PFSK-1 (cell line): Measurements from ENCODE around the gene FUNDC1. TPM values are rescaled to one million over a fixed set of nuclear protein-coding genes. Genes with fewer than 3 reads are reported as not detected.

ENCODE experiments used
- FOXP2 ChIP-seq: optimal IDR thresholded peaks from 2 replicates; pipeline ENCODE3; 2011; ENCODE audit warnings: borderline replicate concordance, control low read depth, inconsistent platforms; ENCODE audit not compliant: insufficient read depth; ENCODE audit errors: extremely low read length, extremely low read depth
- POLR2AphosphoS5 ChIP-seq: IDR thresholded peaks from 2 replicates; pipeline ENCODE4 v1.6.1; 2012; ENCODE audit warnings: low read depth, mild to moderate bottlenecking, control low read depth, low read length, moderate library complexity
- SIN3A ChIP-seq: IDR thresholded peaks from 2 replicates; pipeline ENCODE4 v1.6.1; 2012; ENCODE audit warnings: mild to moderate bottlenecking, low read length, moderate library complexity, borderline replicate concordance; ENCODE audit not compliant: insufficient read depth
- TAF1 ChIP-seq: IDR thresholded peaks from 2 replicates; pipeline ENCODE4 v1.6.1; 2012; ENCODE audit warnings: low read length, control low read depth, borderline replicate concordance; ENCODE audit not compliant: insufficient read depth
- polyA plus RNA-seq: library from polyadenylated mRNA; unstranded; fragments of >200 nt; gene quantifications from one replicate; pipeline ENCODE4 v1.2.1, GENCODE V29; 2012; ENCODE audit warnings: low read depth, missing spikeins; ENCODE audit not compliant: insufficient read length
- TF ChIP-seq, protein P1 (sequence below), 2 experiments: IDR thresholded peaks; 2 replicates each; pipeline versions ENCODE4 v1.6.1 to v1.8.0; 2011 to 2012; ENCODE audit warnings: low read depth in 2 of 2, low read length in 2 of 2, control low read depth in 1 of 2, inconsistent platforms in 1 of 2, mild to moderate bottlenecking in 1 of 2, moderate library complexity in 1 of 2; ENCODE audit not compliant: insufficient read depth in 1 of 2

FUNDC1 gene, protein sequence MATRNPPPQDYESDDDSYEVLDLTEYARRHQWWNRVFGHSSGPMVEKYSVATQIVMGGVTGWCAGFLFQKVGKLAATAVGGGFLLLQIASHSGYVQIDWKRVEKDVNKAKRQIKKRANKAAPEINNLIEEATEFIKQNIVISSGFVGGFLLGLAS
- 4.6 TPM for polyA plus RNA-seq

DNA sequence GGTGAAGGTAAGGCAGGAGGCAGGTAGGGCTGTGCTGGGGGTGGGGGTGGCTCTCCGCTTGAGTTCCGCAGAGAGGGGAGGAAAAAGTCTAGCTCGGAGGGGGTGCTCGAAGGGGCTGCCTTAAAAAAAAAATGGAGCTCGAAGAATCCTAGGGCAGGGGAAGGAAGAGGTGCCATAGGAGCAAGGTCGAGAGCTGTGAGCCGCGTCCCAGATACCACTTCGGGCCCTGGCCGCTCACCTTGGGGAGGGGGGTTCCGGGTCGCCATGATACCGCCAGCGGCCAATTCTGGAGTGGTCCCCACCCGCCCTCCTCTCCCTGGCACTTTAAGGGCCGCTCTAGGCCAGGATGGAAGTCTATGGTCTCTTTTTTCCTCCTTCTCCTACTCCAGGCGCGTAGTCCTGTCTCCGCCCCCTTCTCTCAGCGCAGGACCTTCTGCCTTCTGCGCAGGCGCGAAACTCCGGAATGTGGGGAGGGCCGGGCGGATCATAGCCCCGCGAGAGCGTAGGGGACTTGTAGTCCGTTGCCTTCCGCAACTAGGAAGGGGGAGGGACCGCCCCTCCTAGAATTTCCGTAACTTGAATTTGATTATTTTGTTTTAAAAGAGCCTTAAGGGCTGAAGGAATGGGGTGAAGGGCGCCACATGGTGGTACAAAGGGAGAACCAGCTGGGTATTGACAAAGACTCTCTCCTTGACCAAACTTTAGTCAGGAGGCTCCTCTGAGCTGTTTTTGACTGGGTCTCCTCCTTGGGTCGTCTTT, at the start of gene FUNDC1:
FUNDC1 (minus strand) TSS at position 293 of the 759 bp plus-strand sequence; CDS start at position 266, 27 bp downstream.
- TF ChIP-seq SIN3A (no peak), TAF1 (peak; percentile 60; the same call in 1 of the 2 replicates), POLR2AphosphoS5 (peak; percentile 53)

DNA sequence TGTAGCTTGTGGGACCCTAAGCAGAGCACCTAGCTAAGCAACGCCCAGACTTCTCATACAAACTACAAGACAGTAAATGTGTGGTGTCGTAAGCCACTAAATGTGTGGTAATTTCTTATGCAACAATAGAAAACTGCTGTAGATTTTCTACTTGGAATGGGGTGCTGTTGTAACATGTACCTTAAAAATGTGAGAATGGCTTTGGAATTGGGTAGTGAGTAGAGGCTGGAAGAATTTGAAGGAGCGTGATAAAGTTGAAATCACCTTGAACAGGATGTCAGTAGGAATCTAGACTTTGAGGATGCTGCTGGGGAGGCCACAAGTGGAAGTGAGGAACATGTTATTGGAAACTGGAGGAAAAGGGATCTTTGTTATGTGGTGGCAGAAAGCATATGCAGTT, 43.2 kb upstream of the FUNDC1 start:
- TF ChIP-seq SIN3A (no peak), FOXP2 (no peak), POLR2AphosphoS5 (no peak), TAF1 (no peak)
- TF ChIP-seq, protein P1, sequence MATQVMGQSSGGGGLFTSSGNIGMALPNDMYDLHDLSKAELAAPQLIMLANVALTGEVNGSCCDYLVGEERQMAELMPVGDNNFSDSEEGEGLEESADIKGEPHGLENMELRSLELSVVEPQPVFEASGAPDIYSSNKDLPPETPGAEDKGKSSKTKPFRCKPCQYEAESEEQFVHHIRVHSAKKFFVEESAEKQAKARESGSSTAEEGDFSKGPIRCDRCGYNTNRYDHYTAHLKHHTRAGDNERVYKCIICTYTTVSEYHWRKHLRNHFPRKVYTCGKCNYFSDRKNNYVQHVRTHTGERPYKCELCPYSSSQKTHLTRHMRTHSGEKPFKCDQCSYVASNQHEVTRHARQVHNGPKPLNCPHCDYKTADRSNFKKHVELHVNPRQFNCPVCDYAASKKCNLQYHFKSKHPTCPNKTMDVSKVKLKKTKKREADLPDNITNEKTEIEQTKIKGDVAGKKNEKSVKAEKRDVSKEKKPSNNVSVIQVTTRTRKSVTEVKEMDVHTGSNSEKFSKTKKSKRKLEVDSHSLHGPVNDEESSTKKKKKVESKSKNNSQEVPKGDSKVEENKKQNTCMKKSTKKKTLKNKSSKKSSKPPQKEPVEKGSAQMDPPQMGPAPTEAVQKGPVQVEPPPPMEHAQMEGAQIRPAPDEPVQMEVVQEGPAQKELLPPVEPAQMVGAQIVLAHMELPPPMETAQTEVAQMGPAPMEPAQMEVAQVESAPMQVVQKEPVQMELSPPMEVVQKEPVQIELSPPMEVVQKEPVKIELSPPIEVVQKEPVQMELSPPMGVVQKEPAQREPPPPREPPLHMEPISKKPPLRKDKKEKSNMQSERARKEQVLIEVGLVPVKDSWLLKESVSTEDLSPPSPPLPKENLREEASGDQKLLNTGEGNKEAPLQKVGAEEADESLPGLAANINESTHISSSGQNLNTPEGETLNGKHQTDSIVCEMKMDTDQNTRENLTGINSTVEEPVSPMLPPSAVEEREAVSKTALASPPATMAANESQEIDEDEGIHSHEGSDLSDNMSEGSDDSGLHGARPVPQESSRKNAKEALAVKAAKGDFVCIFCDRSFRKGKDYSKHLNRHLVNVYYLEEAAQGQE (IDR thresholded peaks at IDR 0.05; ENCODE audit: insufficient read depth in 1 of 2, low read depth in 2 of 2, low read length in 2 of 2) = no peak

DNA sequence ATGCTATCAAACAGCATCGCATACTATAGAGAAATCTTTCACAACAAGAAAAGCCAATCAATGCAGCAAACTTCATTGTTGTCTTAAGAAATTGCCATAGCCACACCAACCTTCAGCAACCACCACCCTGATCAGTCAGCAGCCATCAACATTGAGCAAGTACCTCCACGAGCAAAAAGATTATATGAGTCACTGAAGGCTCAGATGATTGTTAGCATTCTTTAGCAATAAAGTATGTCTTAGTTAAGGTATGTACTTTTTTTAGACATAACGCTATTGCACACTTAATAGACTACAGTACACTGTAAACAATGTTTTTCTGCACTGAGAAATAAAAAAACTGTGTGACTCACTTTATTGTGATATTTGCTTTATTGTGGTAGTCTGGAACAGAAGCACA, 37.8 kb upstream of the FUNDC1 start:
- TF ChIP-seq SIN3A = no peak
- TF ChIP-seq TAF1 = no peak
- no peak for TF ChIP-seq POLR2AphosphoS5
- TF ChIP-seq, protein P1 (IDR thresholded peaks at IDR 0.05; ENCODE audit: insufficient read depth in 1 of 2, low read depth in 2 of 2, low read length in 2 of 2) = no peak
- no peak for TF ChIP-seq FOXP2

DNA sequence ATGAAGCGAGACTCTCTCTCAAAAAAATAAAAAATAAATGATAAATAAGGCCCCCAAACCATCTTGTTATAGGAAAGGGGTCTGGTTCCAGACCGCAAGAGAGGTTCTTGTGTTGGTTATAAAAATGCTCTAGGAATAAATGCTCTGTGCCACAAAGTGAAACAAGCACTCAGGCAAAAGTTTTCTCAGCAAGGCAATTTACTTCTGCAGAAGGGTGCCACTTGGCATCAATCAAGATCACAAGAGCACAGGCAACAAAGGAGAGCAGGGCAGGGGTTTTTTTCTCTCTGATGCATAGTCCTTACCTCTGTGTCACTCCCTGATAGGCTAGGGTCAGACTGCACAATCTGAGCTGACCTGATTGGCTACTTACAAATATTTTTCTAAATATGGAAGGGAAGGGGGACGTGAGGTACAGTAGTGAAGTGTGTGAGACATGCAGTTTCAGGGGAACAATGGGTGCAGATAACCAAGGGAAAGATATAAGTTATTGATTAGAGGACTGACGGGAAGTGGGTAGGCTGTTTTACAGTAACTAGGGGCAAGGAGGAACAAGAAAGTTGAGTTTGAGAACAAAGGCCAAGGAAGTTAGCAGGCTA, 29.8 kb upstream of the FUNDC1 start:
- no peak for TF ChIP-seq FOXP2
- TF ChIP-seq POLR2AphosphoS5 = no peak
- TF ChIP-seq, protein P1 (IDR thresholded peaks at IDR 0.05; ENCODE audit: insufficient read depth in 1 of 2, low read depth in 2 of 2, low read length in 2 of 2) = no peak
- no peak for TF ChIP-seq SIN3A
- TF ChIP-seq TAF1 = no peak

DNA sequence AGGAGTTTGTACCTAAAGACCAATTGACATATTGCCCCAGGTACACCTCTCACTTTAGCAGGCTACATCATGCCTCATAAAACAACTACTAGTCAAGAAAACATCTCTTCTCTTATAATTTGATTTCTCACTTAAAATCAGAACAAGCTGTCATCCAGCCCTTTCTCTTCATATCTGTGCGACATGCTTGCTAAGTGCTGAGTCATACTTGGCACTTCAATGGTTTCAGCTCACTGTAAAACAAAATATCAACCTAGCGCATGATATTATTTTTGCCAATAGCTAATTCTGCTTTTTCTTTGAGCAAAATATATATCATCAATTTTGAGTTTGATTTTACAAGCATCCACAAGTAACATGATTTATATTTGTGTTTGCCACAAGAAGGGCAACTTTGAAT, 27.9 kb upstream of the FUNDC1 start:
- TF ChIP-seq FOXP2 (no peak), POLR2AphosphoS5 (no peak), TAF1 (no peak), SIN3A (no peak)
- TF ChIP-seq, protein P1 (IDR thresholded peaks at IDR 0.05; ENCODE audit: insufficient read depth in 1 of 2, low read depth in 2 of 2, low read length in 2 of 2) = no peak
